ENCODE results near the gene BBS9. TPM values are rescaled to one million over a fixed set of nuclear protein-coding genes. Genes with fewer than 3 reads are reported as not detected.

Gene BBS9
- total and polyA plus RNA-seq, 7 donors = 2.4 to 36.6 (median 30.5) TPM

- no peaks in the 10 kb centered on the region for H3K9me3 ChIP-seq
- no peak overlapping the region for H3K4me3 ChIP-seq
- no peaks in the 10 kb centered on the region for H3K36me3 ChIP-seq
- 82 to 97% methylated on average over 3 of the region's 3 CpGs for WGBS, 2 donors
- TF ChIP-seq EP300 (IDR thresholded peaks at IDR 0.05) (no peak), POLR2A (IDR thresholded peaks at IDR 0.05) (no peak), CTCF (IDR thresholded peaks at IDR 0.05) (no peak), POLR2AphosphoS5 (IDR thresholded peaks at IDR 0.05) (no peak)
- no peaks in the 10 kb centered on the region for H3K27me3 ChIP-seq
- H3K4me1 ChIP-seq = no peaks in the 10 kb centered on the region
- no peak for DNase-seq
- H3K27ac ChIP-seq = no peak overlapping the region
- intact Hi-C loops (cut with DNase I) = no loop called here
Observed at GRCh38 chr7:33193308-33193864, 64.0 kb downstream of the BBS9 start.

- H3K4me1 ChIP-seq = no peaks in the 10 kb centered on the region
- intact Hi-C loops (cut with DNase I) = no loop called here
Observed at GRCh38 chr7:33195264-33195663, 65.9 kb downstream of the BBS9 start.

GRCh38 chr7:33196221-33196620 lies 66.9 kb downstream of the BBS9 start:
- Histone ChIP-seq H3K4me1 (no peaks in the 10 kb centered on the region), H3K27ac (no peak overlapping the region), H3K27me3 (no peaks in the 10 kb centered on the region), H3K36me3 (no peaks in the 10 kb centered on the region), H3K9me3 (no peaks in the 10 kb centered on the region), H3K4me3 (no peak overlapping the region)
- 64 to 94% methylated on average over 2 of the region's 2 CpGs for WGBS, 2 donors
- no peak for DNase-seq
- intact Hi-C loops (cut with DNase I) = no loop called here
- TF ChIP-seq CTCF (IDR thresholded peaks at IDR 0.05) (no peak), POLR2AphosphoS5 (IDR thresholded peaks at IDR 0.05) (no peak), EP300 (IDR thresholded peaks at IDR 0.05) (no peak), POLR2A (IDR thresholded peaks at IDR 0.05) (no peak)

More at GRCh38 chr7:33195264-33195663, 65.9 kb downstream of the BBS9 start:
- Histone ChIP-seq H3K27ac (no peak overlapping the region), H3K36me3 (no peaks in the 10 kb centered on the region), H3K4me3 (no peak overlapping the region), H3K9me3 (no peaks in the 10 kb centered on the region), H3K27me3 (no peaks in the 10 kb centered on the region)
- WGBS, 2 donors = 88 to 90% methylated on average over 2 of the region's 2 CpGs
- no peak for DNase-seq
- TF ChIP-seq POLR2A (IDR thresholded peaks at IDR 0.05) (no peak), POLR2AphosphoS5 (IDR thresholded peaks at IDR 0.05) (no peak), CTCF (IDR thresholded peaks at IDR 0.05) (no peak), EP300 (IDR thresholded peaks at IDR 0.05) (no peak)

- H3K36me3 ChIP-seq = no peaks in the 10 kb centered on the region
- DNase-seq = no peak
- no peaks in the 10 kb centered on the region for H3K27me3 ChIP-seq
- H3K4me1 ChIP-seq = no peaks in the 10 kb centered on the region
- TF ChIP-seq EP300 (IDR thresholded peaks at IDR 0.05) (no peak), POLR2AphosphoS5 (IDR thresholded peaks at IDR 0.05) (no peak), CTCF (IDR thresholded peaks at IDR 0.05) (no peak), POLR2A (IDR thresholded peaks at IDR 0.05) (no peak)
- intact Hi-C loops (cut with DNase I) = no loop called here
- no peaks in the 10 kb centered on the region for H3K9me3 ChIP-seq
- no peak overlapping the region for H3K4me3 ChIP-seq
- H3K27ac ChIP-seq = no peak overlapping the region
- 95% methylated on average over 1 of the region's 1 CpG for WGBS, 2 donors
Observed at GRCh38 chr7:33200282-33200681, 70.9 kb downstream of the BBS9 start.

- TF ChIP-seq POLR2AphosphoS5 (IDR thresholded peaks at IDR 0.05) (no peak), POLR2A (IDR thresholded peaks at IDR 0.05) (no peak), CTCF (IDR thresholded peaks at IDR 0.05) (no peak), EP300 (IDR thresholded peaks at IDR 0.05) (no peak)
Observed at GRCh38 chr7:33201821-33202220, 72.5 kb downstream of the BBS9 start.

More at GRCh38 chr7:33201821-33202220, 72.5 kb downstream of the BBS9 start:
- Histone ChIP-seq H3K4me3 (no peak overlapping the region), H3K27ac (no peak overlapping the region), H3K9me3 (no peaks in the 10 kb centered on the region), H3K4me1 (no peaks in the 10 kb centered on the region), H3K36me3 (no peaks in the 10 kb centered on the region), H3K27me3 (no peaks in the 10 kb centered on the region)
- WGBS, 2 donors = 96 to 97% methylated on average over 2 of the region's 2 CpGs
- no peak for DNase-seq
- intact Hi-C loops (cut with DNase I) = no loop called here
